ENCODE measurements around the gene MTA2.
"Not testable (repeated sequence)": the region's sequence is repeated elsewhere in the genome, so short reads cannot be mapped to it uniquely, and the experiment has no call there.

MTA2 gene

DNA sequence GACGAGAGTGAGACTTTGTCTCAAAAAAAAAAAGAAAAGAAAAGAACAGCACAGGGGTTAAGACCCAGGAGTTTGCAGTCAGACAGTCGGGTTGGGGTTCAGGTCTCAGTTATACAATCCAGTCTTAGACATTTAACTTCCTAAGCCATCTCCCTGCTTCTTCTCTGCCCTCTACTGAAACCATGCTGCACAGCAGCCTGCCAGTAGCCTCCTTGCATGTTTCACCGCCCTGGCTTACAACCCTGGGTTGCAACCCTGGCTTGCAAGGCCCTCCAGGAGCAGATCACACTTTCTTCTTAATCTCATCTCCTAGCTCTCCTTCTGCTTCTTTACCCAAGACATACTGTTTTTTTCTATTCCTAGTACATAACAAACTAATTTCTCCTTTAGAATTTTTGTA is 26.0 kb upstream of the MTA2 start:
- Histone ChIP-seq H3K9me3 (ENCODE audit: severe bottlenecking) (no peaks in the 10 kb centered on the region), H3K27me3 (ENCODE audit: insufficient read depth, low read depth, severe bottlenecking) (no peaks in the 10 kb centered on the region), H3K36me3 (peaks cover 78% of the 10 kb centered on the region), H3K27ac (no peak overlapping the region), H3K4me3 (ENCODE audit: low read depth, low read length) (no peak overlapping the region)
- DNase-seq = no peak
- TF ChIP-seq, protein P1, sequence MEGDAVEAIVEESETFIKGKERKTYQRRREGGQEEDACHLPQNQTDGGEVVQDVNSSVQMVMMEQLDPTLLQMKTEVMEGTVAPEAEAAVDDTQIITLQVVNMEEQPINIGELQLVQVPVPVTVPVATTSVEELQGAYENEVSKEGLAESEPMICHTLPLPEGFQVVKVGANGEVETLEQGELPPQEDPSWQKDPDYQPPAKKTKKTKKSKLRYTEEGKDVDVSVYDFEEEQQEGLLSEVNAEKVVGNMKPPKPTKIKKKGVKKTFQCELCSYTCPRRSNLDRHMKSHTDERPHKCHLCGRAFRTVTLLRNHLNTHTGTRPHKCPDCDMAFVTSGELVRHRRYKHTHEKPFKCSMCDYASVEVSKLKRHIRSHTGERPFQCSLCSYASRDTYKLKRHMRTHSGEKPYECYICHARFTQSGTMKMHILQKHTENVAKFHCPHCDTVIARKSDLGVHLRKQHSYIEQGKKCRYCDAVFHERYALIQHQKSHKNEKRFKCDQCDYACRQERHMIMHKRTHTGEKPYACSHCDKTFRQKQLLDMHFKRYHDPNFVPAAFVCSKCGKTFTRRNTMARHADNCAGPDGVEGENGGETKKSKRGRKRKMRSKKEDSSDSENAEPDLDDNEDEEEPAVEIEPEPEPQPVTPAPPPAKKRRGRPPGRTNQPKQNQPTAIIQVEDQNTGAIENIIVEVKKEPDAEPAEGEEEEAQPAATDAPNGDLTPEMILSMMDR (IDR thresholded peaks at IDR 0.05; ENCODE audit: low read depth, low read length) = peak; percentile 36; the same call in 1 of the 2 replicates

DNA sequence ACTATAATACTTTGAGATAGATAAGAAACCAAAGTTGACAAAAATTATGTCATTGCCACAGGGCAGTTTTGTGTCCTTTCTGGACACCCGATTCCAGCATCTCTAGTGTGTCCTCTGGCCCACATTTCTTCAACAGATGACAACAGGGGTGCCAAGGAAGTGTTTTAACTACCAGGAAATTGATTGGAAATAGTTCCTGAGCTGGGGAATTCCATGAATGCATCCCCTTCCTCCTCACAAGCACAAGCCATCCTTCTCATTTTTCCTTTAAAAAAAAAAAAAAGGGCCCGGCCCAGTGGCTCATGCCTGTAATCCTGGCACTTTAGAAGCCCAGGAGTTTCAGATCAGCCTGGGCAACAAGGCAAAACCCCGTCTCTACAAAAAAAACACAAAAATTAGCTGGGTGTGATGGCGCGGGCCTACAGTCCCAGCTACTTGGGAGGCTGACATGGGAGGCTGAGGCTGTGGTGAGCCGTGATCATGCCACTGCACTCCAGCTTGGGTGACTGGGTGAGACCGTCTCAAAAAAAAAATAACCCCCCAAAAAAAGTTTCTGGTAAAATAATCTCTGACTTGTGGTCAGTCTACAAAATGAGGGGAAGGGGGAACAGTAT is 20.9 kb upstream of the MTA2 start:
- H3K27me3 ChIP-seq (ENCODE audit: insufficient read depth, low read depth, severe bottlenecking) = no peaks in the 10 kb centered on the region
- peaks cover 30% of the 10 kb centered on the region for H3K36me3 ChIP-seq
- DNase-seq = no peak
- H3K4me3 ChIP-seq (ENCODE audit: low read depth, low read length) = peak overlapping the region; percentile 39
- H3K27ac ChIP-seq = peak overlapping the region; percentile 57
- no peaks in the 10 kb centered on the region for H3K9me3 ChIP-seq (ENCODE audit: severe bottlenecking)
- TF ChIP-seq, protein P1 (IDR thresholded peaks at IDR 0.05; ENCODE audit: low read depth, low read length) = no peak

DNA sequence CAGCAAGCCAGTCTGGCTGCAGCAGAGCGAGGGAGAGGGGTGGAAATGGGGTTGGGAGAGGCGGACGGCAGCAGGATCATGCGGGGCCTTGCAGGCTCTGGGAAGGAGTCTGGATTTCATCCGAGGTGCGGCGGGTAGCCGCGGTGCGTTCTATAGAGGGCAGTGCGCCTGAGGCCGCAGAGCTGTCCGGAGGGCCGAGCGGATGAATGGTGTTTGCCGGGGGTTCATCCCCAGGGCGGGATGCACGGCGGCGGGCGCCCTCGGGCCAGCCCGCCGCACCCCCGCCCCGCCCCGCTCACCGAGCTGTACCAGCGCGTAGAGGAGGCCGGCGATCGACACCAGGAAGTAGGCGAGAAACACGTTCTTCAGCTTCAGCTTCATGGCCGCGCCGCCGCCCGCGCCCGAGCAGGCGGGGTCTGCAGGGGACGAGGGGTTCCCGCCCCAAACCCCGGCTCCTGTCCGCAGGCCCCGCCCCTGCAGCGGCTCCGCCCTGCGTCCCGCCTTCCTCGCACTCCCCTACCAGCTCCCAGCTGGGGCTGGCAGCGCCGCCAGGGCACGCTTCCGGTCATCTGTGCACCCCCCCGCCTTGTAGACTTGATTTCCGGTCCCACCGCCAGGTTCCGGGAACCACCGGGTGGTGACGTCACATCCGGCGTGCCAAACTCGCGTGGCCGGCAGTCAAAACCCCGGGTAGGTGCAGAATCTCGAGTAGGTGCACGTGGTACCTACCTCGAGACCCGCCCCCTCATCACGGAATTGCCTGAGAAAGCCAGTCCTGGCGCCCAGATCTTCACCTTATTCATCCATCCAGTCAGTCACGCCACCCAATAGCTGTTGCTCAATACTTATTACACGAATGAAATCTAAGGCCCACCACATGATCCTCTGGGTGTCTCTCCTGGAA is 20.2 kb upstream of the MTA2 start, which contains the start of gene B3GAT3:
TSS of gene B3GAT3 (minus strand) at position 420 of the 904 bp plus-strand sequence. CDS start at position 381, 39 bp downstream.
- Histone ChIP-seq H3K9me3 (ENCODE audit: severe bottlenecking) (no peaks in the 10 kb centered on the region), H3K27ac (peak within 1 kb of the TSS; percentile 86), H3K36me3 (peaks cover 28% of the 10 kb centered on the region), H3K27me3 (ENCODE audit: insufficient read depth, low read depth, severe bottlenecking) (no peaks in the 10 kb centered on the region), H3K4me3 (ENCODE audit: low read depth, low read length) (peak within 1 kb of the TSS; percentile 69)
- DNase-seq = peak; percentile 99
- TF ChIP-seq, protein P1 (IDR thresholded peaks at IDR 0.05; ENCODE audit: low read depth, low read length) = no peak

DNA sequence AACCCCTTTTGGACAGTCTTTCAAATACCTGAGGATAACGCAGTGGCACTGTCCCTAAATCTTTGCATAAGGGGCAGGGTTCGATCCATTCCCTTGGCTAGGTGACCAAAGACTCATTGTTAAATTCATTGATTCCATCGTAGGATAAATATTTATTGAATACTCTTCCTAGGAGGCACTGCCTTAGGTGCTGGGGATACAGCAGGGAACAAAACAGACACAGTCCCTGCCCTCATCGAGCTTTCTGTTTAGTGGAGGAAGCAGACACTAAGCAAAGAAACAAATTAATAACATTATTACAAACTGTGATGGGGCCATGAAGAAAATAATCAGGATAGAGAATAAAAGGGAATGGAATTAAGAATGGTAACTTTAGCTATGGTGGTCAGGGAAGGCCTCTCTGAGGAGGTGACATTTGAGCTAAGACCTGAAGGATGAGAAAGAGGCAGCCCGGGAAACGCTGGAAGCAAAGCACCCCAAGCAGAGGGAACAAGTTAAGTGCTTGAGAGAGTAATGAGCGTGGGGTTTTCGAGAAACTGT is 19.4 kb upstream of the MTA2 start:
- no peaks in the 10 kb centered on the region for H3K9me3 ChIP-seq (ENCODE audit: severe bottlenecking)
- no peaks in the 10 kb centered on the region for H3K27me3 ChIP-seq (ENCODE audit: insufficient read depth, low read depth, severe bottlenecking)
- peaks cover 21% of the 10 kb centered on the region for H3K36me3 ChIP-seq
- peak overlapping the region; percentile 86 for H3K27ac ChIP-seq
- TF ChIP-seq, protein P1 (IDR thresholded peaks at IDR 0.05; ENCODE audit: low read depth, low read length) = no peak
- no peak for DNase-seq
- H3K4me3 ChIP-seq (ENCODE audit: low read depth, low read length) = peak overlapping the region; percentile 69

DNA sequence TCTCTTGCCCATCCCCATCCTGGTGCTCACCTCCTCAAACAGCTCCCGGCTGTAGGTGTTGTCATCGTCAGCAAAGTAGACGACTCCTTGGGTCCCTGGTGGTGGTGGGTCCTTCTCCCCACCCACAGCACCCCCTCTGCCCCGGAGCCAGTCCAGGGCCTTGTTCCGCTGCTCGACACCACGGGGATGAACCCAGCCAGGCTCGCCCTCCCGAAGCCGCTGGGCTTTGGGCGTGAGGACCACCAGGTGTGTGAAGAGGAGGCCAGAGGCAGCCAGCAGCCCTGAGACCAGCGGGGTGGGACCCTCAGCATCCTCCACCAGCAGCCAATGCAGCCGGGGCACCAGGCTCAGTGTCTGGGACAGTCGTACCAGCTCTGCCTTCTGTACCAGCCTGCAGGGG is 15.3 kb upstream of the MTA2 start:
- not testable (repeated sequence) for H3K27ac ChIP-seq; H3K9me3 ChIP-seq (ENCODE audit: severe bottlenecking); H3K27me3 ChIP-seq (ENCODE audit: insufficient read depth, low read depth, severe bottlenecking); H3K36me3 ChIP-seq; H3K4me3 ChIP-seq (ENCODE audit: low read depth, low read length); DNase-seq

DNA sequence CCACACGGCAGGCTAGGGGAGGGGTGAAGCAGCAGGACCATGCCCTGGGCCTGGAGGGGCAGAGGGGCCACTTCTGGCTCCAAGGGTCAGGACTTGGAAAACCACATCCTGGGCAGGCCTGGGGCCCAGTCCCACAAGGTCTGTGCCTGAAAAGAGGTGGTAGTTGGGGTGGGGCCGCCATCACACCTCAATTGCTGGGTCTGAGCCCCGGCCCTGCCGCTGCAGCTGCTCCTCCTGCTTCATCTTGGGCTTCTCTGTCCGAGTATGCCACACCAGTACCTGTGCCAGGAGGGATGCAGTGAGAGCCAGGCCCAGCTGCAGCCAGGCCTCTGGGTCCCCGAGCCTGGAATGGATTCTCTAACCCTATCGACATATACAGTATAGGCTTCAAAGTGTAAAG is 13.9 kb upstream of the MTA2 start:
- H3K9me3 ChIP-seq (ENCODE audit: severe bottlenecking) = no peaks in the 10 kb centered on the region
- no peaks in the 10 kb centered on the region for H3K27me3 ChIP-seq (ENCODE audit: insufficient read depth, low read depth, severe bottlenecking)
- H3K36me3 ChIP-seq = peaks cover 5% of the 10 kb centered on the region; the same call in 1 of the 2 replicates
- H3K27ac ChIP-seq = no peak overlapping the region
- TF ChIP-seq, protein P1 (IDR thresholded peaks at IDR 0.05; ENCODE audit: low read depth, low read length) = no peak
- no peak overlapping the region for H3K4me3 ChIP-seq (ENCODE audit: low read depth, low read length)
- DNase-seq = no peak

Data from WERI-Rb-1 (cell line).